HT1080 (cell line): Measurements from ENCODE around the gene STARD3. TPM values are rescaled to one million over a fixed set of nuclear protein-coding genes. Genes with fewer than 3 reads are reported as not detected.

Experiments used
- DNase-seq: peaks from one replicate; pipeline ENCODE4 v3.0.0-alpha.2; 2015; ENCODE audit warnings: low read depth
- total RNA-seq: library from RNA; depleted of rRNA; stranded (reverse); fragments of >200 nt; shearing (Covaris generic); gene quantifications from 2 replicates; pipeline ENCODE4 v1.2.3, GENCODE V29; 2014

STARD3 gene
- total RNA-seq, 1 experiment from 2014 or later, result 71.5 TPM

DNA sequence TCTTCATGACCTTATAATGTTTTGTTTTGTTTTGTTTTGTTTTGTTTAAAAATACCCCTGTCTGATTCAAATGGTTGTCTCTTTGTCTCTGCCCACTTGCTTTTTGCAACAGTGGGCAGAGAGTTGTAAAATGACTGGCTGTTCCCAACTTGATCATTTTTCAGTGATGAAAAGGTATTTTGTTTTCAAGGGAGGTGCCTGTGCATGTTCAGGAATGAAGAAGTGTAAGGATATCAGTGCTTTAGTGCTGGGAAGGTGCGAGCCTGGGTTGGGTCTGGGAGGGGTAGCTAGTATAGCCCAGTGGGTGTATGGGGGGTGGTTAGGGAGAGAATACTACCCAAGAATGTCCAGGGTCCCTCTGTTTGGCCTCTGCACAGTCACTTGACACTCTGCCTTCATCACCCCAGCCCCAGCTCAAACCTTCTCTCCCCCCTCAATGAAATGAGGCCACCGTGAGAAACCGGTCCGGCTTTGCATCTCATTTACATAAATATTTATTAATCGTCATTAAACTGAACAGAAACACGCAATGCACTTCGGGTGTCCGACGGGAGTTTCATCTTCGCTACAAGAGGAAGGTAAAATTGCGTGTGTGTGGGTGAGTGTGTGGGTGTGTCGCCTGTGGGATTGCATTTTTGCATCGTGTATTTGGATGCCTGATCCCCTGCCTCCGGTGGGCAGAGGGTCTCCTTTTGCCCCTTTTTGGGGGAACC, 33.5 kb upstream of the STARD3 start:
- no peak for DNase-seq

DNA sequence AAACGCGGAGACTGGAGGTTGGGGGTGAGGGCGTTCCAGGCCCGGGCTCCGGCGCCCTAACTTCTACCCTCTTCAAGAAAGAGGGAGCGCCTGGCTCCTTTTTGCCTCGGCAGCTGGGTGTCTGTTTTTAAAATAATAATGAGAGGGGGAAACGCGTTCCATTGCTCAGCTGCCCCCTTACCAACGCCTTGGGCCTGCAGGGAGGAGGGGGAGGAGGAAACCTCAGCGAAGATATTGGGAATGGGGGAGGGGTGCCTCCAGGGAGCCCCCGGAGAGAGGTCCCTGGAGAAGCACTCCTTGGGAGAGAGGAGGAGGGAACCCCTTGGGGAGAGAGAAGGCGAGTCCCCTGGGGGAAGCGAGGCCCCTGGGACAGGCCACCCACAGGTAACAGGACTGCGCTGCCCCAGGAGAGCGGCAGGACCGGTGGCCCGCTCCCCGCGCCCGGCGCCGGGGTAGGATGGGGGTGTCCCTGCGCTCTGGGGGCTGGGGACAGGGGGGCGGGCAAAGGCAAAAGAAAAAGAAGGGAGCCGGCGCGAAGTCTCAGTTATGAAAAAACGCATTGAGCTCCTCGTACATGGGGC, 31.9 kb upstream of the STARD3 start:
- DNase-seq, result no peak

DNA sequence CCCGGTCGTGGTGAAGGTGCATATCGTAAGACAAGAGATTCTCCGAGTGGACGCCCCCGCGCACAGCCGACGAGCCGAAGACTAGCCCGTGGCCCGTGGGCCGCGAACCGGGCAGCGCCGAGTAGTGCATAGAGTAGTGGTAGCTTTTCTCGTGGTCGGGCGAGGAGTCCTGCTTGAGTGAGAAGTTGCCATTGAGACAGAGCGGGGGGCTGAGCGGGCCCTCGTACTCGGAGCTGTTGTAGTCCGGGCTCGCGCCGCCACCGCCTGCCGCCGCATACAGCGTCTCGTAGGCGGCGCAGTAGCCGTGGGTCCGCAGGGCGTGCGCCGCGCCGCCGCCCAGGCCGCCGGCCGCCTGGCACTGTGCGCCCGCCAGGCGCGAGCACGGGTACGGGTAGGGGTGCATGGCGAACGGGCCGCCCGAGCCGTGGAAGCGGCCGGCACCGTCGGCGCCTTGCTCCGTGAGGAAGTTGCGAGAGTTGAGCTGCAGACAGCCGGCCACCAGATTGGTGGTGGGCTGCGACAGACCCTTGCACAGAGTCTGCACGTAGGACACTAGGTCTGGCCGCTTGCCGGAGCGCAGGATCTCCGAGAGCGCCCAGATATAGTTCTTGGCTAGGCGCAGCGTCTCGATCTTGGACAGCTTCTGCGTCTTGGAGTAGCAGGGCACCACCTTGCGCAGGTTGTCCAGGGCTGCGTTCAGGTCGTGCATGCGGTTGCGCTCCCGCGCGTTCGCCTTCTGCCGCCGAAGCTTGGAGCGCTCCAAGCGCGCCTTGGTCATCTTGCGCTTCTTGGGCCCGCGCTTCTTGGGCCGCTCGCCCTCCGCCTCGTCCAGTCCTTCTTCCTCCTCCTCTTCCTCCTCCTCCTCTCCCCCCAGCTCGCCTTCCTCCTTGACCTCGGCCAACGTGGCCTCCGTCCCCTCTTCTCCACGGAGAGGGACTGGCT, 31.2 kb upstream of the STARD3 start:
- DNase-seq, result no peak

DNA sequence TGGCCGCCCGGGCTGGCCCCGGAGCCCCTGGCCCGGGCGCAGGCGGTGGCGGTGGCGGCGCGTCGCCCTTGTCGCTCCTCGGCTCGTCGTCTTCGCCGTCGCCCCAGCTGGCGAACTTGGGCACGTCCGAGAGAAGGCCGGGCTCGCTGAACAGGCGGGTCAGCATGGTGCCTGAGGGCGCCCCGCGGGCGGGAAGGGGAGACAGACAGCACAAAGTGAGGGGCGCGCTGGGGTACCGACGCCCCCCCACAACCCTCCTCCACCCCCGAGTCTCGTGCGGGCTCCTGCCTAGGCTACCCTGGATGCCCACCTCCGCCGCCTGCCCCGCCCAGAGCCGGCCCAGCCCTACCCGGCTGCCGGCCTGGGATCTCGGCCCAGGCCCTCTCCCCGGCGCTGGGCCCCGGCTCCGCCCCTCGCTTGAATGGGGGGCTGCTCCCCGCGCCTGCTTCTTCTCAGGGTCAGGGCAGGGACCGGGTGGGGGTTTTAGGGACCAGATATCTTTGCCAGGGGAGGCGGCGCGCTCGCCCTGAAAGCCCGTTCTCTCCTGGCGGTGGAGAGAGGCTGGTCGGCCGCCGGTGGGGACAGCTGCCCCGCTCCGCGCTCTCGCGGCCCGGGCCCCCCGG, 30.4 kb upstream of the STARD3 start:
- DNase-seq, result no peak

DNA sequence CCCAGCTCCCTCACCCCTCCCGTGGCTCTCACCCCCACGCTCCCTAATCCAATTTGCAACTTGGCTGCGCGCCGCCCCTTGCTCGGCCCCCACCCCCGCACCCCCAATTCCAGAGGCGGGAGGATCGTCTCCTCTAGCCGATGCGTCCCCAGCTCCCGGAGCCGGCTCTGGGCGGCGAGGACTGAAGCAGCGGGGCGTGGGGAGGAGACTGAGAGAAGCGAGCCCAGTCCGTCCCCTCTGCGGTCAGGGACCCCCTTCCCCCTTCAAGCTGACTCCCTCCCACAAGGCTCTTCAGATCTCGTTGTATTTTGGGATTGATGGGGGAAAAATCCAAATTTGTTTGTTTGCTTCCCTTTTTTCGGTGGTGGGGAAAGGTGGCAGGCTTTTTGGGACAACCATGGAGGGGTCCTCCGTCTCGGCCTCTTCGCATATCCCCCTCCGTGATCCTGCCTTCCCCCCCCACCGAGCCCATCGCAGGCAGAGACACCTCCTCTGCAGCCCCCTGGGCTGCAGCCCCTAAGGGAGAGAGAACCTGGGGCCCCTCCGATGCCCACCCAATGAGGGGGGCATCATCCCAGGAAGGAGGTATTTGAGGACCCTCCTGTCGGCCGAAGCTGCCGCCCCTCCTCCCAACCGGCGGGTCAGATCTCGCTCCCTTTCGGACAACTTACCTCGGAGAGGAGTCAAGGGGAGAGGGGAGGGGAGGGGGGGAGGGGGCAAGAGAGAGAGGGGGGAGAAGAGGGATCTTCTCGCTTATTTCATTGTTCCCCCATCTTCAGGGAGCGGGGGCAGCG, 29.7 kb upstream of the STARD3 start:
- no peak for DNase-seq

DNA sequence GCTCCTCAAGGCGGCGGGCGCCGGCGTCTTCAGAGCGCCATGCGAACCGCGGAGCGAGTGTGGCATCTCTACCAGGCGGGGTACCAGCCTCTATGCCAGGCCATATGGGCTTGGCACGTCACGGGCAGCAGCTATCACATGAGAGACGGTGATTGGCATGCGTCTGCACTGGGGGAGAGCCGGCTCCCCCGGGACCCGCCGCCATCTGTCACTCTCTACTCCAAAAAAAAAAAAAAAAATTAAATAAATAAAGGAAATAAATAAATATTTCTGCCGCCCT, 29.2 kb upstream of the STARD3 start, which contains the start of gene NEUROD2:
Gene NEUROD2, minus strand, starts transcription at position 70 of the 280 bp plus-strand sequence. CDS start 1,321 bp downstream, outside the sequence.
- no peak for DNase-seq

DNA sequence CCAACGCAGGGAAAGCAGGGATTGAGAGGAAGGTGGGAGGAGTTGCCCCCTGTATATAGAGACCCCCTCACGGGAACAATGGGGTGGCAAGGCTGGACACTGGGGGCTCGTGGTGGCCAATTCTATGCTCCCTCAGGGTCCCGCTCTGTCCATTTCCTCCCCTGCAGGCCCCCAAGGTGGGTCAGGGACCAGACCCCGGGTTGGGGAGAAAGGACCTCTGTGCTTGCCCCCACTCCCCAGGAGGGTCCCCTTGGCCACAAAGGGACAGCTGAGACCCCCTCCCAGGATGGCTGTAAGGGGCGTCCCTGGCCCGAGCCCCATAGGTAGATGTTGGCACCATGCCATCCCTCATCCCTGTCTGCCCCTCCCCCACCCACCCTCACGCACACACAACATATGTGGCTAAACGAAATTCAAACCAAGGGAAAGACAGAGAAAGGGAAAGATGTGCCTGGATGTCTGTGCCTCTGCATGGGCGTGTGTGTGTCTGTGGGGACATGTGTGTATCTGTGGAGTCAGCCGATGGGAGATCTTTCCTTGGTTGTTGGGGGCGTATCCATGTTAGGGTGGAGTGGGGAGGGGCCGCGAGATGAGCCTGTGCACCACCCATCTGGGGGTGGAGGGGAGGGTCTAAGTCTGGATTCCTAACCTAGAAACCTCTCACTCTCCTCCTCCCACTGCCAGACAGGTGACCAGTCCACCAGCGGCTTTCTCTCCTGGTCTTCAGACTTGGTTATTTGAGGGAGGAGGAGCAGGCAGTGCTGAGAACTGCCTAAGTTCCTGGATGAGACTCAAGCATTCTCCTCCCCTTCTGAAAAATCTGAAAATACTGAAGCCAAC, 28.6 kb upstream of the STARD3 start:
- no peak for DNase-seq

DNA sequence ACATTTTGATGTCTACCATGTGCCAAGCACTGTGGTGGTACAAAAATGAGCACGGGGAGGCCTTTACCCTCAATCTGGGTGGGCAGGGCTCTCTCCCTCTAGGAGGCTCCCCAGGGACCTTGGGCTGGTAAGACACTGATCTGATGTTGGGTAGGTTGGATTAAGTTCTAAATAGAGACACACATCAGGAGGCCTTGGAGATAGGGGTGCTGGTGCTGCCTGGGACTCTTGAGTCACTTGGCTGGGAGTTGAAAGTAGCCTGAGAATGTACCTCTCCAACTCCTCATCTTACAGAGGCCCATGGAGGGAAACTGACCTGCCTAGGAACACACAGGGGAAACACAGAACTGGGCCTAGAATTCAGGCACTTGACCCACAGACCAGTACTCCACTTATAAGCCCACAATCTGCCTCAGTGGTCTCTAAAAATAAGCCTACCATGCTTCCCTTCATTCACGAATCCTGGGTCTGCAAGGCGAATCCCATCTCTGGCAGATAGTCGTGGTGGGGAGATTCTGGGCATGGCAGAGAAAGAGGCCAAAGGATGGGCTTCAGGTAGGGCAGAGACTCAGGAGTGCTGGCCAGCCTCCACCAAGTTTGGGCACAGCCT, 27.4 kb upstream of the STARD3 start:
- no peak for DNase-seq

DNA sequence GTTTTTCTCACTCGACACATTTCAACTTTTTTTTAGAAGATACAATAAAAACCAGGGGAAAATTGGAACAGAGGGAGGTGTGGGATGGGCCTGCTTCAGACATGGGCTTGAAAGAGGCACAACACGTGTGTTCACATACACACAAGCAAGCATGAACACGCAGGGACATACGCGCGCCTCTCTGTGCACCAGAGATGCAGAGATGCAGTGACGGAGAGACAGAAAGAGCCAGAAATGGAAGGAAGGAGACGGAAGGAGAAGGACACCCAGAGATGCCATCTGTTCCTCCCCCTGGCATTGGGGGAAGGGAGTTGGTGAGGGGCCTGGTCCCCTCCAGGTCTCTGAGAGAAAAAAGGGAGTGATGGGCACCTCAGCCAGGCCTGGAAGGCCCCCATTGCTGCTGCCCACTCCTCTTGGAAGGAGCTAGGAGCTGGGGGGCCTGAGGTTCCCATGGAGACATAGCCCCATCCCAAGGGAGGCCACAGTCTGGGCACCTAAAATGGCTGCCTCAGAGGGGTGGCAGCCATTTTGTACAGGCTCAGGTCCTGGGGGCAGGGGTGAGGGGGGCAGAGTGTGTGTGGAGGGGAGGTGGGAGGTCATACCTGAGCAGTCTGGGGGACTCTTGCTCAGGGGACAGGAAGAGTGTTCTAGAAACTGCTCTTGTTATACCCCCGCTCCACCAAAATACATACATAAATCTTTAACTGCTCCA, 25.4 kb upstream of the STARD3 start:
- no peak for DNase-seq

DNA sequence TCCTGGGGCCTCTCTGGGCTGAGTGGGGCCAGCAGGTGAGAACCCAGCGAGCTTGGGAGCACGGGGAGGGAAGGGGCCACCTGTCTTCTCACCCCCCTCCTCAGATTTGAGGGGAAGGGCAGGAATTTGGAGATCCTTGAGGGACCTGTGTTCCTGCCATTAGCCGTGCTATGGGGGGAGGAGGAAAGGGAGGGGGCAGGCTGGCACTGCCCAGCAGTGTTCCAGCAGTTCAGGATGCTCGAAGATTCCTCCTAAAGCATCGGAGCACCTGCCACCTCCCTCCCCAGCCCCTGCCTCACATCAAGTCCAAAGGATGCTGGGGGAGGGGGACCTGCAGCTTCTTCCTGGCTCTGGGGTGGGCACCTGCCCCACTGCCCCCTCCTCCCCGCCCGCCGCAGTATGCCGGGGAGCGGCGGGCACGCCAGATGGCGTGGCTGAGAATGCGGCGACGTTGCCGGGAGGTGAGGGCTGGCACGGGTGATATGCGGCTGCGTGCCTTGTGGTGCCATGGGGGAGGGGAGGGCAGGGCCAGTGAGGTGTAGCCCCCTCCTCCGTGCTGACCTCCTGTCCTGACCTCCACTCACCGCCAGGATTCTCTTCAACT, 24.6 kb upstream of the STARD3 start:
- DNase-seq, result no peak

DNA sequence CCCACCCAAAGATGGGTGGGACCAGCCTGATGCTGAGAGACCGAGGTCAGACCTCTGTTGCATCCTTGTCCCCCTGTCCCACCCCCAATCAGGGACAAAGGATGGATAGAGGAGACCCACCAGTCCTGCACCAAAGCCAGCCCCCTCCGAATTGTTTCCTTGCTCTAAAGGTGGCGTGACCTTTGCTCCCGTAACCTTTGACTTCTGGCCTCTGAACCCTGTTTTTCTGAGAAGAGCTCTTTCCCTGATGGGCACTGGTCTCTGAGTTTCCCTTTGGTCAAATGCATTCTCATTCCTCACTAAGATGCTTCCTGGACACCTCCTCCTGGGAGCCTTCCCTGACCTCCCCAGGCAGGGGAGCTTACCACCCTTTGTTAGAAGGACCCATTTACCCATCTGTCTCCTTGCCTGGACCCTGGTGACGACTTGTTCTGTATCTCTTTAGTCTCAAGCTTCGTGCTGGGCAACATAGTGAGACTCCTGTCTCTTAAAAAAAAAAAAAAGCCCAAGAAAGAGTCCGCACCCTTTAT, 23.9 kb upstream of the STARD3 start:
- DNase-seq, result no peak

DNA sequence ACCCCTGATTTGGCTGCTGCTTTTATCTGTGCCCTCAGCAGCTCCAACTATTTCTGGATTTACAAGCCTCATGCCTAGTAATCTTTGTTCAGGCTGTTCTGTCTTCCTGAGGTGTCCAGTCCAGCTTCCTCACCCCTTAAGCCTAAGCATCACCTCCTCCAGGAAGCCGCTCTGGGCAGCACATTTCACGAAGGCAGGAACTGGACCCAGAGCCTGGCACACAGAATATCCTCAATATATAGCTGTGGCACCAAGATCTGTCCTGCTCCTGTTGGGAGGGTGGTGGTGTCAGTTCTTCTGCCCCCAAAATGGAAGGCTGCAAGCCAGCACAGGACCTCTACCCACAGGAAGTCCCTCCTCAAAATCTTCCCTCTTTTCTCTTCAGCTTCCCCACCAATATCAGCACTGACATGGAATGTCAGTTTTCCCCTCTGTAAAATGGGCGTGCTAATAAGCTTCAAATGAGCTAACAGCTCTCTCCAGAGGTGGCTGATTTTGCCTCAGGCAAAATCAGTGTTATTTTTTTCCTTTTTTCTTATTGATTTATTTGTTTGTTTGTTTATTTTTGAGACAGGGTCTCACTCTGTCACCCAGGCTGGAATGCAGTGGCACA, 22.3 kb upstream of the STARD3 start:
- DNase-seq, result no peak

DNA sequence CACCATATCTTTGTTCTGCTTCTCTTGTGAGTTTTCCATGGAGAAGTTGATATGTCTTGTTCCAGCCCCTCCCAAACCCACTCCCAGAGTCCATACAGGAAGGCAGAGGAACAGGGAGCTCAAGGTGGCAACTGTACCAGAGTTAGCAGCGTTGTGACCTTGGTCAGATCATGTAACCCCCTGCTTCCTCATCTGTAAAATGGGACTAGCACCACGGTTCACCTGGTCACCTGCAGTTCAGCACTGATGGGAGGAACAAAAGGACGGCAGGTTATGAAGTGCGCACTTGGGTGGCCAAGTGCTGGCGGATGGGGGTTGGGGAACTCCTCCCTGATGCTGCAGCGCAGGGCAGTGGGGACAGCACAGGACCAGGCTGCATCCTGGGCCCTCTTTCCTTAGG, 21.5 kb upstream of the STARD3 start:
- no peak for DNase-seq

DNA sequence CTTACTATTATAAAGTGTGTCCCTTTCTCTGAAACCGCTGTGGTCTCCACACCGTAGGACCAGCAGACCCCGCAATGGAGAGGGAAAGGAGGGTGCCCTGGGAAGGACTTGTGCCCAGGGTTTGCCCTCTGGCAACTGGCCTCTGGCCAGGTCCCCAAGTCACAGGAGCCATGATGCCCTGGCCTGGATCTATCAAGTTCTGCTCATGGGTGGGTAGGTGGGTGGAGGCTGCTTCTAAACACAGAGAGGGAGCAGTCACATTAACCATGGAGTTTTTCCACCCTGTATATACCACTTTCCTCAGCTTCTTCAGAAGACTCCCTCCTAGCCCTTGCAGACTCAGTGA, 19.9 kb upstream of the STARD3 start:
- DNase-seq, result no peak

DNA sequence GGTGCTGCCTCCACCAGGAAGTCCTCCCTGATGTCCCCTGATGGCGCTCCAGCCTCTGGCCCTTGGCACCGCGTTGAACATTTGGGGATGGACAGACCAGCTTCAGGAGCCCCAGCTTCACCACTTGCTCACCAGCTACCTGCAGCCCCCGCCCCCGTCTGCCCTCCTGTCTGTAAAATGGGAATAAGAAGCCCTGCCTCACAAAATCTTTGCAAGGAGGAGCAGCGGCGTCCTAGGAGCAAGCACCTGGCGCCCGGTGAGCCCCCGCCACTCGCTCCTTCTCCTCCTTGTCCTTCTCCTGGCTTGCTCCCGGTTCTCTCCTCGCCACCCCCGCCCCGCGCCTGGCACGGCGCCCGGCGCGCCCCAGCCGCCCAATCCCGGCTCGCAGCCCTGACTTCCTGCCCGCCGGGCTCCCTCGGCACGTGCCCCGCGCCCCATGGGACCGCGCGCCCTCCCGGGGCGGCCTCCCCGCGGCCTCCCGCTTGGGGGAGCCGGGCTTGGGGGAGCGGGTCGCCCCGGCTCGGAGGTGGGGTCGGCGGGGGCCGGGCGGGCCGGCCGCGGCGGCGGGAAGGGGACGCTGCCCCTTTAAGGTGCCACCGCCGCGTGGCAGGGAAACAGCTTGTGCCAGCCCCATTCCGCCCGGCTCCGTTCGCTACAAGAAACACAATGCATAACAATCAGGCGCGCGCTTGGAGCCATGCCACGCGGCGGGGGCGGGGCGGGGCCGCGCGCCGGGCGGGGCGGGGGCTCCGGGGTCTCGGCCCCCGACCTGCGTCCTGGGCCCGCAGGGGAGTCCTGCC, 19.3 kb upstream of the STARD3 start:
- DNase-seq, result peak; percentile 68

DNA sequence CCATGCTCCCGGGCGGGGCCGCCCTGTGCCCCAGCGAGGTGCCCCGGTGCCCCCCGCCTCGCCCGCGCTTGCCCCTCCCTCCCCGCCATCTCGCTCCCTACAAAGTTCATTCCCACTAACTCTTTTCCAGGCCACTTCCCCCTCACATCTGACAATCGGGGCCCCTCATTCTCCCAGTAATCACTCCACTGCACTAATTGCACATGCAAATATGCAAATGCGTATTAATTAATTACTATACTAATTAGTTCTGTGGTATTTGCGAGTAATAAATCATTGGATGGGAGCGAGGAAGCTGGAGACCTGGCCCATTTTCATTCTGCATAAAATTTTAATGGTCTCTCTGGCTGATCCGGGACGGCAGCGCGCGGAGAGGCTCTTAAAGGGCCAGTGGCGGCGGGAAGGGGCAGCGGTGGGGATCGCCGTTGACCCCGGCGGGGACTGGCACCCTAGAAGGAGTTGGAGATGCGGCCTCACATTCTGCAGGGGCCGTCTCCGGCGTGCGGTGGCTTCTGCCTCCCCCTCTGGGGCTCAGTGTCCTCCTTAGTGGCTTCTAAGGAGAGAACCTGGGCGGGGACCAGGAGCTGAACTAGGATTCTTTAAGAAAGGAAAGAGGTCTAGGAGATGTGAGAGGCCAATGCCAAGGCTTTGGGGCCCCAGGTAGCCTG, 18.6 kb upstream of the STARD3 start:
- peak; percentile 36 for DNase-seq
